Epithelial cell of proximal tubule (primary cell): ENCODE data around the gene DAZAP1. TPM values are rescaled to one million over a fixed set of nuclear protein-coding genes. Genes with fewer than 3 reads are reported as not detected.

Experiments used
- DNase-seq: peaks from one replicate; pipeline ENCODE4 v3.0.0-alpha.2; 2011; ENCODE audit warnings: low read depth
- H3K4me3 ChIP-seq: 2 replicates; pipeline ENCODE4 v1.5.1; 2011; ENCODE audit warnings: low read depth, mild to moderate bottlenecking, low read length
- CTCF ChIP-seq: conservative IDR thresholded peaks from 2 replicates; pipeline ENCODE4 v1.5.1; 2012; ENCODE audit warnings: low read depth, mild to moderate bottlenecking, low read length
- total RNA-seq: library from RNA; depleted of rRNA; stranded (reverse); fragments of >200 nt; gene quantifications from 2 replicates; pipeline ENCODE4 v1.2.3, GENCODE V29; 2015

Gene DAZAP1
- total RNA-seq, 1 donor from 2014 or later: 53.8 TPM

GRCh38 chr19:1428738-1429391, 21.5 kb downstream of the DAZAP1 start:
- no peak for TF ChIP-seq CTCF
- no peak overlapping the region for H3K4me3 ChIP-seq
- no peak for DNase-seq

GRCh38 chr19:1429750-1430149, 22.4 kb downstream of the DAZAP1 start:
- no peak for TF ChIP-seq CTCF
- DNase-seq: no peak
- no peak overlapping the region for H3K4me3 ChIP-seq

- TF ChIP-seq CTCF: no peak
- no peak overlapping the region for H3K4me3 ChIP-seq
- no peak for DNase-seq
Measured at GRCh38 chr19:1430246-1430645, 22.9 kb downstream of the DAZAP1 start.

- H3K4me3 ChIP-seq: no peak overlapping the region
- DNase-seq: no peak
- TF ChIP-seq CTCF: no peak
Measured at GRCh38 chr19:1431759-1432506, 24.5 kb downstream of the DAZAP1 start.

- no peak for DNase-seq
- no peak overlapping the region for H3K4me3 ChIP-seq
- no peak for TF ChIP-seq CTCF
Measured at GRCh38 chr19:1432507-1432887, 25.1 kb downstream of the DAZAP1 start.

GRCh38 chr19:1433119-1434039, 26.0 kb downstream of the DAZAP1 start:
- no peak for DNase-seq
- H3K4me3 ChIP-seq: no peak overlapping the region
- TF ChIP-seq CTCF: no peak
